ENCODE measurements around the gene C12orf42. TPM values are rescaled to one million over a fixed set of nuclear protein-coding genes. Genes with fewer than 3 reads are reported as not detected.

Gene C12orf42
- total RNA-seq, 4 donors from 2014 or later, result not detected

DNA sequence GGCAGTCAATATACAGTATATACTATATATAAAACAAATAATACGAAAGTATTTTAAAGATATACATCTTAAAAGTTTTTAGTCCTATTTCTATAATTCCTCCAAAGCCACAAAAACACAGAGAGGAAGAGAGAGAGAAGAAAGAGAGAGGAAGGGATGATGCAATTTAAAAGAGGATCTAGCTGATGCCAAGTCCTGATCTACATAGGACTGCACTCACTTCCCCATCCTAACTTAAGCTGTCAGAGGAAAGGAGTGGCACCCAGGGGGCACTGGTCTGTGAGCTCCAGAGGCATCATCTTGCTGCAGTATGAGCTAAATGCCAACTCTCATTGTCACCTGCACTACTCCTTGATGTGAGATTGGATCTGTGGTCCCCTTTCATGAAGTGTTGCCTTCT is 95.8 kb downstream of the C12orf42 start:
- 46 to 79% methylated on average over 1 of the region's 1 CpG for WGBS, 2 donors
- no peak for DNase-seq (ENCODE audit: low spot score in 2 of 2)
- intact Hi-C loops (cut with DNase I; ENCODE audit: low total_unique reads), result no loop called here
- TF ChIP-seq, protein P1, sequence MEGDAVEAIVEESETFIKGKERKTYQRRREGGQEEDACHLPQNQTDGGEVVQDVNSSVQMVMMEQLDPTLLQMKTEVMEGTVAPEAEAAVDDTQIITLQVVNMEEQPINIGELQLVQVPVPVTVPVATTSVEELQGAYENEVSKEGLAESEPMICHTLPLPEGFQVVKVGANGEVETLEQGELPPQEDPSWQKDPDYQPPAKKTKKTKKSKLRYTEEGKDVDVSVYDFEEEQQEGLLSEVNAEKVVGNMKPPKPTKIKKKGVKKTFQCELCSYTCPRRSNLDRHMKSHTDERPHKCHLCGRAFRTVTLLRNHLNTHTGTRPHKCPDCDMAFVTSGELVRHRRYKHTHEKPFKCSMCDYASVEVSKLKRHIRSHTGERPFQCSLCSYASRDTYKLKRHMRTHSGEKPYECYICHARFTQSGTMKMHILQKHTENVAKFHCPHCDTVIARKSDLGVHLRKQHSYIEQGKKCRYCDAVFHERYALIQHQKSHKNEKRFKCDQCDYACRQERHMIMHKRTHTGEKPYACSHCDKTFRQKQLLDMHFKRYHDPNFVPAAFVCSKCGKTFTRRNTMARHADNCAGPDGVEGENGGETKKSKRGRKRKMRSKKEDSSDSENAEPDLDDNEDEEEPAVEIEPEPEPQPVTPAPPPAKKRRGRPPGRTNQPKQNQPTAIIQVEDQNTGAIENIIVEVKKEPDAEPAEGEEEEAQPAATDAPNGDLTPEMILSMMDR (IDR thresholded peaks at IDR 0.05), result no peak
- no peak overlapping the region for H3K4me3 ChIP-seq (ENCODE audit: low read depth, poor library complexity, severe bottlenecking)

DNA sequence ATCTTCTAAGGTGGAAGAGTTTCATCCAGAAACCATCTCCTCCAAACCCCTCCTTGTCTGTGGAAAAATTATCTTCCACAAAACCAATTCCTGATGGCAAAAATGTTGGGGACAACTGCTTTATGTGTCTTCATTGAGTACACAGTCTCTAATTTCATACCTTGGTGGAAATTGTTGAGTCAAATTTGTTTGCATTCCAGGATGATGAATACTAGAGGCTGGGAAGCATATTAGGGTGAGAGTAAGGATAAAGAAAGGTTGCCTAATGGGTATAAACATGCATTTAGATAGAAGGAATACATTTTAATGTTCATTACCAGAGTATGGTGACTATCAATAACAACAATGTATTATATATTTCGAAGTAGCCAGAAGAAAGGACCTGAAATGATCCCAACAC is 98.2 kb downstream of the C12orf42 start:
- TF ChIP-seq, protein P1 (IDR thresholded peaks at IDR 0.05), result no peak
- TF ChIP-seq POLR2A (IDR thresholded peaks at IDR 0.05), result no peak
- no peak overlapping the region for H3K4me3 ChIP-seq (ENCODE audit: low read depth, poor library complexity, severe bottlenecking)
- WGBS, 2 donors, result 0% methylated on average over 1 of the region's 1 CpG
- intact Hi-C loops (cut with DNase I; ENCODE audit: low total_unique reads), result no loop called here
- DNase-seq (ENCODE audit: low spot score in 2 of 2), result no peak

DNA sequence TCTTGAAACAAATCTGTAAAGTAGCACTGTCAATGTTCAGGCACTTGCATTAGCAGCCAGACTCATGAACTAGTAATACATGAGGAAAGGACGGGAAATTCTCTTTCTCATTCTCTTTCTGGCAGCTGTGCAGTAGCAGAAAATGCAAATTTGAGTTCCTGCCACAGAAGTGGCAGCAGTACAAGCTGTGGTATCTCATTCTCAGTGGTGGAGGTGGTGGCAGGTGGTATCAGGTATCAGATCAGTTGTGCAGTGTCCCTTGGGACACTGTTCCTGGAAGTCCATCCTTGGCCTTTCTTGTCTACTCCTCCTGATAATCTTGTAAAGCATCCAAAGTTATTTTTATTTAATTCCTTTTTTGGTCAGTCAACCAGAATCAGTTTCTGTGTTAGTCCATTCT is 103.0 kb downstream of the C12orf42 start:
- intact Hi-C loops (cut with DNase I; ENCODE audit: low total_unique reads), result no loop called here
- 67 to 70% methylated on average over 1 of the region's 1 CpG for WGBS, 2 donors
- TF ChIP-seq, protein P1 (IDR thresholded peaks at IDR 0.05), result no peak
- TF ChIP-seq POLR2A (IDR thresholded peaks at IDR 0.05), result no peak
- no peak for DNase-seq (ENCODE audit: low spot score in 2 of 2)
- no peak overlapping the region for H3K4me3 ChIP-seq (ENCODE audit: low read depth, poor library complexity, severe bottlenecking)

DNA sequence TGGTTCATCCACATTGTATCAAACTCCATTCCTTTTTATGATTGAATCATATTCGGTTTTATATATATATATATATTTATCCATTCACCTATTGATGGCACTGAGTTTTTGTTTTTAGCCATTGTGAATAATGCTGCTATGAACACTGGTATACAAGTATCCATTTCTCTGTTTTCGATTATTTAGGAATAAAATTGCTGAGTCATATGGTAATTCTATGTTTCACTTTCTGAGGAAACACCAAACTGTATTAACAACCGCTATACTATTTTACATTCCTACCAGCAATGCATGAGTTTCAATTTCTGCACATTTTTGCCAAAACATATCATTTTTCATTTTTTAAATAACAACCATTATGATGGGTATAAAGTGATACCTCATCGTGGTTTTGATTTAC is 104.7 kb downstream of the C12orf42 start:
- WGBS, 2 donors, result 90 to 92% methylated on average over 4 of the region's 4 CpGs
- H3K4me3 ChIP-seq (ENCODE audit: low read depth, poor library complexity, severe bottlenecking), result no peak overlapping the region
- intact Hi-C loops (cut with DNase I; ENCODE audit: low total_unique reads), result no loop called here
- no peak for DNase-seq (ENCODE audit: low spot score in 2 of 2)
- TF ChIP-seq, protein P1 (IDR thresholded peaks at IDR 0.05), result no peak
- no peak for TF ChIP-seq POLR2A (IDR thresholded peaks at IDR 0.05)

DNA sequence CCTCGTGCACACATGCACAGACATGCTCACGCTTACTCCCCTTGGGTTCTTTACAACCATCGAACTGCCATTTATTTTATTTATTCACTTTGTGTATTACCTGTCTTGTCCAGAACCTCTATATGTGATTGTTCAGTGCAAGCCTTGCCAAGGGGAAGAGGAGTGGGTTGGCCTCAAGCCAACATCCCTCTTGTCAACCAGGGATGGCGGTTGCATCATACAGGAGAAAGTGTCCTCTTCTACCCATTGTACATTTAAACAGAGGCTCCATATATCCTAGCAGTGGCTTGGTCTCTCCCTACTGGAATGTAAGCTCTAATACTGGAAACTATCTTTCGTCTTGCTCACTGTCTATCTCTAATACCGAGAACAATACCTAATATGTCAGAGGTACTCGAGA is 108.4 kb downstream of the C12orf42 start:
- TF ChIP-seq POLR2A (IDR thresholded peaks at IDR 0.05), result no peak
- TF ChIP-seq, protein P1 (IDR thresholded peaks at IDR 0.05), result no peak
- intact Hi-C loops (cut with DNase I; ENCODE audit: low total_unique reads), result no loop called here

DNA sequence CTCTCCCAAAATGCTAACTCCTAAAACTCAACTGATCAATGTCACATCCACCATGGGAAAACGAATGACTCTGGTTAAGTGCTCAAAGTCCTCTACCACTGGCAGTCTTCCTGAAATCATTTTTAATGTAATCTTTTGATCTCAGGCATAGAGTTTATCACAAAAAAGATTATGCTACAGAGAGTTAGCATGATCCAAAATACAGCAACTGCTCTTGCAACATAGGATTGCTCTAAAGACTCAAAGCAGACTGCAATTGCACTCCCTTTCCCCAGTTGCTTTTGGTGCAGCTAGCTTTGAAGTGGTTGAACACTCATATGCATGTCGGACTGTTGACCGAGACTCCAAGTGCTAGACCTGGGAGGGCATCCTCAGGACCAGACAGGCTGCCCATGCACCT is 109.3 kb downstream of the C12orf42 start:
- intact Hi-C loops (cut with DNase I; ENCODE audit: low total_unique reads), result no loop called here
- no peak for DNase-seq (ENCODE audit: low spot score in 2 of 2)
- 76 to 77% methylated on average over 3 of the region's 3 CpGs for WGBS, 2 donors
- no peak overlapping the region for H3K4me3 ChIP-seq (ENCODE audit: low read depth, poor library complexity, severe bottlenecking)
- TF ChIP-seq, protein P1 (IDR thresholded peaks at IDR 0.05), result no peak
- no peak for TF ChIP-seq POLR2A (IDR thresholded peaks at IDR 0.05)

More for the DNA sequence above, 108.4 kb downstream of the C12orf42 start:
- WGBS, 2 donors, result 83 to 84% methylated on average over 7 of the region's 7 CpGs
- DNase-seq (ENCODE audit: low spot score in 2 of 2), result no peak
- H3K4me3 ChIP-seq (ENCODE audit: low read depth, poor library complexity, severe bottlenecking), result no peak overlapping the region

Data from lower leg skin (tissue), 4 donors.